ENCODE data around the gene NMT2.
"Not testable (repeated sequence)": the region's sequence is repeated elsewhere in the genome, so short reads cannot be mapped to it uniquely, and the experiment has no call there.

Gene NMT2

DNA sequence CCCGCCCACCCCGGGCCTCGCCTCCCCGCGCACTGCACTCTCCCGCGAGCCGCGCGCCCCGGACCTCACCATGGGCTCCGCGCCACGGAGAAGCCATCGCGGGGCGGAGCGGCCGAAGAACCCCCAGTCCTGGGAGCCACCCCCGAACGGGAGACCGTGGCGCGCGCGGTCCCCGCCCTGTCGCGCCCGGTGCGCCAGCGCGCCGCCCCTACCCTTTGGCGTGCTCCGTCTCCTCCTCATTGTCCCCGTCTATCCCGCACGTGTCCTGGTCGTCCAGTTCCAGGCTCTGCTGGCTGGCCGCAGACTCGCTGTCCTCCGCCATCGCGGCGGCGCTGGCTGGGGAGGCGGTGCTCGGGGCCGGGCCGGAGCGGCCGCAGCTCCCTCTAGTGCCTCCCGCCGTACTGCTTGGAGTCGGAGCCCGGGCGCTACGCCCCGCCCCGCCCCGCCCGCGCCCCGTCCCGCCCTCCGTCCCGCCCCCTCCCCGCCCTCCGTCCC is at the start of gene NMT2:
NMT2 (minus strand) TSS at position 403 of the 495 bp plus-strand sequence; CDS start at position 322, 81 bp downstream.
- DNase-seq (ENCODE audit: low read depth) = no peak

DNA sequence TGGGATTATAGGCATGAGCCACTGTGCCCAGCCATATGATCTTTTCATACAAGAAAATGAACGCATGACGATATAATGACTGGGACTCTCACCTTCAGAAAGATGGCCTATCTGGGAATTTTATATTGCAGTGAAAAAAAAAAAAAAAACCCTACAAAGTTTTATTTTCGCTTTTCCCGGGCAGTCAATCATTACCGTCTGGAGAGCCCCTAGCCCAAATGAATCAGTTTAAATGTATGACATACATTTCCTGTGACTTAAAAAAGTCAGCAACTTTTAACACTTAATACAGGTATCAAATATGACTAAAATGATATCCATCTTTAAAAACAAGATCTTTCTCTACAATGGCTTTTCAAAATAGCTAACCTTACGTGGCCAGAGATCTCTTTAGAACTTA is 48.2 kb upstream of the NMT2 start:
- no peak for DNase-seq (ENCODE audit: low read depth)

DNA sequence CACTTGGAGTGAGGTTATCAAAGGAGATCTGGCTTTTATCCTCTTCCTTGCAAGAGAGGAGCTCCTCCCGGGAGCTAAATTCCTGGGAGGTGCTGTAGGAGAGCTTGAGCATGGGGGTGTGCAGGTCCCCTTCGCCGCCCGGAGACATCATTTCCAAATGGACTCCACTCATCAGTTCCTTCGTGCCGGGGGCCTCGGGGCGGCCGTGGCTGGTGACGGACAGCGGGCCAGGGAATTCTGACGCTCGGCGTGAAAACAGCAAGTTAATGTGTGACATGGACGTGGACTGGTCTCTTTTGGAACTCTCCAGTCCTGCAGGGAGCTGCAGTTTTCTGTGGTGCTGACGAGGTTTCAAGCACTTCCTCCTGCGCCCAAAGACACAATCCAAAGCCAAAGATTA is 45.7 kb upstream of the NMT2 start:
- DNase-seq (ENCODE audit: low read depth) = no peak

GRCh38 chr10:15213461-15213861 is 45.0 kb upstream of the NMT2 start:
- no peak for DNase-seq (ENCODE audit: low read depth)

DNA sequence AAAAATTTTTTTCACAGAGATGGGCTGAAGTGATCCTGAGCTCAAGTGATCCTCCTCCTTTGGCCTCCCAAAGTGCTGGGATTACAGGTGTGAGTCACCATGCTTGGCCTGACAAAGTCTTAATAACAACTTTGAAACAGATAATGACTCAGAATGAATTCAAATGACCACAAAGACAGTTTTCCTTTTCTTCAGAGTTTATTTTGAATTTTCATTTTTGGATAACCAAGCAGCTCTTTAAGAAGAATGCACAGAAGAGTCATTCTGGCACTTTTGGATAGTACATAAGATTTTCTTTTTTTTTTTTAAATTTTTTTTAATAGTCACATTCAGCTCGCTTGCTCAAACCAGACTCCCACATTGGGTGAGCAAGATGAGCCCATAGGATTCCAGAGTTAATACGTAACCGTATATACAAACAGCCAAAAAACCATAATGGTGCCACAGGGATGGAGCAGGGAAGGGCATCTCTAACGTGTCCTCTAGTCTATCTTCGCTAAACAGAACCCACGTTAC is 43.0 kb upstream of the NMT2 start:
- no peak for DNase-seq (ENCODE audit: low read depth)

GRCh38 chr10:15210521-15210920 is 42.0 kb upstream of the NMT2 start:
- no peak for DNase-seq (ENCODE audit: low read depth)

DNA sequence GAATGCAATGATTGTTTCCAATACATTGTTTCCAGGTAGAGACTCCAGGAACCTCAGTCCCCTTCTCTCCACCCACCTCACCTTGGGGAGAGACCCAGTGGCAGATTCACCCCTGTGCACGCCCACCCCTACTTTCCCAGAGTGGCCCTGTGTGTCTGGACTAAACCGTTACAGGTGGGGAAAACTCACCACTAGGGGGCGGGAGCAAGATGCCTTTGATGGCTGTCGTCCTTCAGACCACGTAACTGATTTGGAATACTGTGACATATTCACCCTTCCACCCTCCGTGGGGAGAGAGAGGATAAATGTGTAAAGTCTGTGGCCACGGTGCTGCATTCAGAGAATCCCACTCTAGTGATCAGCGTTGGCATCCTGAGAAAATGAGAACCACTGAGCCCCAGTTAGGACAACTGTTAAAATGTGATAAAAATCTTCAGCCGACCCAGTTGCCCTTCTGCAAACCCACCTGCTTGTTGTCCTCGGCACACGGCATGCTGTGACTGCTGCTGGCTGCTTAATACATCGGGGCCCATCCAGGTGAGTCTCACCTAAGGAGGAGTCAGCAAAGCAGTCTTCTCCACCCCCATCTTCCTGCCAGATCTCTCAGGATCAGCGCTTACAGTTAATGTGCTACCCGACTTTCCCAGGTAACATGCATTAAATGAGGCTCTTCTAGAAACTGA is 41.5 kb upstream of the NMT2 start:
- DNase-seq (ENCODE audit: low read depth) = peak; percentile 65

DNA sequence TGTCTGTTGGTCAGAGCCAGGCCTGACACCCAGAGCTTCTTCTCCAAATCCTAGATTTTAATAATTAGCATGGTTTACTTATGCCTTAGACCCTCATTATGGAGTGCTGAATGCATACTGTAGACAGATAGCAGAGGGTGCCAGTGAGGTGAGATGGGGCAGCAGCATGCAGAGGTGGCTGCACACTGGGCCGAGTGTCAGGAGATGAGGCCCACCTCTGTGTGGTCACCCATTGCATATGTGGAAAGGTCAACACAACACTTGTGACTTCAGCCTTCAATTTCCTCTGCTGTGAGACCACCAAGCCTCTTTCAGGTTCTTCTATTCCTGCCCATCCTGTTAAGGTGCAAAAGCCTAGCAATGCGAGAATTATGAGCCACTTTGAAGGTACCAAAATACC is 39.7 kb upstream of the NMT2 start:
- no peak for DNase-seq (ENCODE audit: low read depth)

DNA sequence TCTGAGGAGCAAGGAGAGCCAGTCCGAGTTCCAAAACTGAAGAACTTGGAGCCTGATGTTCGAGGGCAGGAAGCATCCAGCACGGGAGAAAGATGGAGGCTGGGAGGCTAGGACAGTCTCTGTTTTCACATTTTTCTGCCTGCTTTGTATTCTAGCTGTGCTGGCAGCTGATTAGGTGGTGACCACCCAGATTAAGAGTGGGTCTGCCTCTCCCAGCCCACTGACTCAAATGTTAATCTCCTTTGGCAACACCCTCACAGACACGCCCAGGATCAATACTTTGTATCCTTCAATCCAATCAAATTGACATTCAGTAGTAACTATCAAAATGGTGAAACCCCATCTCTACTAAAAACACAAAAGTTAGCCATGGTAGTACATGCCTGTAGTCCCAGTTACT is 38.9 kb upstream of the NMT2 start:
- not testable (repeated sequence) for DNase-seq (ENCODE audit: low read depth)

DNA sequence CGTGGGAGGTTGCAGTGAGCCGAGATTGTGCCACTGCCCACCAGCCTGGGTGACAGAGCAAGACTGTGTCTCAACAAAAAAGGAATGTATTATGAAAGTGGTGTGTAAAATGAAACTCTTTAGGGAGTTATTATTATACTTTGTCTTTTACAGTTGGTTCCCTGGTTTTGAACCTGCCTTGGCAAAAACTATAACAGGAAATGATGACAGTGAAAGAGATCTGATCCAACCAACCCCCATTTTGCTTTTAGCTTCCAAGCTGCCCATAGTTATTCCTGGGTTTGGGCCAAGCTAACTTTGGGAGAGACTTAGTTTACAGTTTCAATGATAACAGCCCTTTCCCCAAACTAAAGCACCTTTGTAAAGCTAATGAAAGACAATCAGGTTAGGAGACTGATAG is 34.1 kb upstream of the NMT2 start:
- no peak for DNase-seq (ENCODE audit: low read depth)

GRCh38 chr10:15202301-15202621 is 33.8 kb upstream of the NMT2 start:
- DNase-seq (ENCODE audit: low read depth) = not testable (repeated sequence)

GRCh38 chr10:15201589-15202300 is 33.3 kb upstream of the NMT2 start:
- no peak for DNase-seq (ENCODE audit: low read depth)

- no peak for DNase-seq (ENCODE audit: low read depth)
These were observed 32.1 kb upstream of the NMT2 start for GRCh38 chr10:15200626-15201025.

DNA sequence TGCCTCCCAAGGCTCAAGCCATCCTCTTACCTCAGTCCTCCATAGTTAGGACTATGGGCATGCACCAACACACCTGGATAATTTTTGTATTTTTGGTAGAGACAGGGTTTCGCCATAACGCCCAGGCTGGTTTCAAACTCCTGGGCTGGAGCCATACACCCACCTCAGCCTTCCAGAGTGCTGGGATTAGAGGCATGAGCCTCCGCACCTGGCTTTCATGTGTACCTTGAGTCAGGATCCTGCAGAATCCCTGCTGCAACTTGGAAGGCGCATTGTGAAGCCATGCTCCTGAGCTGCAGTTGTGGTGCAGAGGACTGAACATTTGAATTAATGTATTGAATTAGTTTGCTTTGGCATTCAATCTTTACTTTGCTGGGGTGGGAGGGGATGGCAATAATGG is 29.4 kb upstream of the NMT2 start:
- no peak for DNase-seq (ENCODE audit: low read depth)

DNA sequence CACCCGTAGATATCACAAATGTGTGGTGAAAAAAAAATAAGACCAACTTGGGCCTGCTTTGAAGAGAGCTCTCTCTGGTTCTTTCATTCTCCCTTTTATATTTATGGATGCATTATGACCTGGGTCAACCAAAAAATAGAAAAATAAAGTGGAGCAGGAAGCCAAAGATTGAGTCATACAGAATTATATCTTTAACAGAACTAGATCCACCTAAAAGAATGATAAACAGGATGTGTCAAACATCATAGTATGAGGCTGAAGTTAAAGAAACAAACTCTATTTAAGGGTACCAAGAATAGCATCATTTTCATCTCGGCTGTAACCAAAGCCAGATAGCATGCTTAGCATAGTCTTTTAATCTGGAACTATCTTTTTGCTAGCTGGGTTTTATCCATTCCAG is 28.8 kb upstream of the NMT2 start:
- DNase-seq (ENCODE audit: low read depth) = no peak

GRCh38 chr10:15196021-15196834 is 27.7 kb upstream of the NMT2 start:
- no peak for DNase-seq (ENCODE audit: low read depth)

DNA sequence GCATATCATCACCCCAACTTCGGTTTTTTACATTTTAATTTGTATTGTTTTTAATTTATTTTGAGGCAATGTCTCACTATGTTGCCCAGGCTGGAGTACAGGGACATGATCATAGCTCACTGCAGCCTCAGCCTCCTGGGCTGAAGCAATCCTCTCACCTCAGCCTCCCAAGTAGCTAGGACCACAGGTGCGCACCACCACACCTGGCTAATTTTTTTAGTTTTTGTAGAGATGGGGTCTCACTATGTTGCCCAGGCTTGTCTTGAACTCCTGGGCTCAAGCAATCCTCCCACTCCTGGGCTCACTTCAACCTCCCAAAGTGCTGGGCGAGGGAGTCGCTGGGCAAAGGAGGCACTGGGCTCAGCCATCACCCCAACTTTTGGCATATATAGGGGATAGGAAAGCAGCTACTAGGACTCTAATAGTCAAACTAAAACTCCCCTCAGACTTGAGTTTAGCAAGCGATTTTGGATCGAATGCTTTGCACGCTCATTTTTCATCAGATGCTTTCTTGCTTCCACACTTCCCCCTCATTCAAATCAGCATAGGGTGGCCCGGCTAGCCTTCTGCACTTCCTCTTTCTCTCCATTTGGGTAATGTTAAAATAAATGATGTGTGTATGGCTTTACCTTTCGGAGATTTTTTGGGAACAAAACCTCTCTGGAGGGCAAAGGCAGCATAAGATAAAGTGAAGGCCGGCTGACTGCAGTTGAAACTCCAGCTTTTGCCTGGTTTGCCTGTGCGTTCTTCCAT is 20.8 kb upstream of the NMT2 start:
- DNase-seq (ENCODE audit: low read depth) = no peak

- no peak for DNase-seq (ENCODE audit: low read depth)
These were observed 20.1 kb upstream of the NMT2 start for GRCh38 chr10:15188603-15189002.

GRCh38 chr10:15183689-15184481 is 15.4 kb upstream of the NMT2 start:
- no peak for DNase-seq (ENCODE audit: low read depth)

GRCh38 chr10:15182540-15183207 is 14.2 kb upstream of the NMT2 start:
- no peak for DNase-seq (ENCODE audit: low read depth)

Data from activated T-helper 9 cell treated with anti-CD3 and anti-CD28 coated beads, Interleukin-2, amount 50 U/mL, for 16 hours (primary cell).